Karpas-422 (cell line): ENCODE results near the gene SOX1. TPM values are rescaled to one million over a fixed set of nuclear protein-coding genes. Genes with fewer than 3 reads are reported as not detected.

ENCODE experiments used
- DNase-seq: peaks from one replicate; pipeline ENCODE4 v3.0.0-alpha.2; 2015
- H2AFZ ChIP-seq: fragments of 200-600 bp; sonication (generic); 2 replicates; pipeline ENCODE4 v1.6.1; 2014; ENCODE audit warnings: antibody characterized with exemption, low read length, mixed read lengths
- H3K27ac ChIP-seq: fragments of 200-600 bp; sonication (generic); 2 replicates; pipeline ENCODE4 v1.5.1; 2014; ENCODE audit warnings: mild to moderate bottlenecking, low read length, moderate library complexity
- H3K27me3 ChIP-seq: fragments of 200-600 bp; sonication (generic); 2 replicates; pipeline ENCODE4 v1.6.1; 2014; ENCODE audit warnings: low read length, mixed read lengths
- H3K36me3 ChIP-seq: fragments of 200-600 bp; sonication (generic); 2 replicates; pipeline ENCODE4 v1.6.1; 2014; ENCODE audit warnings: low read length, mixed read lengths; ENCODE audit not compliant: insufficient read depth
- H3K4me1 ChIP-seq: fragments of 200-600 bp; sonication (generic); 2 replicates; pipeline ENCODE4 v1.6.1; 2014; ENCODE audit warnings: mild to moderate bottlenecking, low read length, mixed read lengths
- H3K4me2 ChIP-seq: fragments of 200-600 bp; sonication (generic); 2 replicates; pipeline ENCODE4 v1.6.1; 2014; ENCODE audit warnings: low read length, low read depth, mild to moderate bottlenecking; ENCODE audit not compliant: poor library complexity, severe bottlenecking
- H3K4me3 ChIP-seq: fragments of 200-600 bp; sonication (generic); 2 replicates; pipeline ENCODE4 v1.5.1; 2014; ENCODE audit warnings: mild to moderate bottlenecking, antibody characterized with exemption, low read length, mixed read lengths
- H3K79me2 ChIP-seq: fragments of 200-600 bp; sonication (generic); 2 replicates; pipeline ENCODE4 v1.6.1; 2014; ENCODE audit warnings: mild to moderate bottlenecking, low read length, mixed read lengths
- H3K9ac ChIP-seq: fragments of 200-600 bp; sonication (generic); 2 replicates; pipeline ENCODE4 v1.6.0; 2014; ENCODE audit warnings: low read length
- H3K9me2 ChIP-seq: fragments of 200-600 bp; sonication (generic), shearing (Covaris generic); replicated peaks from 2 replicates; pipeline ENCODE4 v1.6.0; 2014; ENCODE audit warnings: mild to moderate bottlenecking, low read length, moderate library complexity; ENCODE audit not compliant: insufficient read depth
- H3K9me3 ChIP-seq: fragments of 300-700, 200-600 bp; sonication (generic); 2 replicates; pipeline ENCODE4 v1.6.1; 2014; ENCODE audit warnings: low read length, mixed read lengths
- H4K20me1 ChIP-seq: fragments of 200-600 bp; sonication (generic); 2 replicates; pipeline ENCODE4 v1.6.1; 2014; ENCODE audit warnings: mild to moderate bottlenecking, antibody characterized with exemption, low read length, low read depth; ENCODE audit not compliant: insufficient read depth
- total RNA-seq: library from RNA; depleted of rRNA; stranded (reverse); fragments of >200 nt; shearing (Covaris generic); gene quantifications from 2 replicates; pipeline ENCODE4 v1.2.3, GENCODE V29; 2014; ENCODE audit warnings: low replicate concordance; rRNA removed

Gene SOX1
- total RNA-seq, result not detected in 2 replicates

GRCh38 chr13:112067116-112067741 lies at the start of gene SOX1:
Gene SOX1 (plus strand): TSS chr13:112067149. CDS start chr13:112067659, 510 bp downstream.
- Histone ChIP-seq H3K9me3 (peaks cover 11% of the 10 kb centered on the region; the same call in 1 of the 2 replicates), H3K27ac (no peak within 1 kb of the TSS), H3K9ac (no peak within 1 kb of the TSS), H3K79me2 (no peaks in the 10 kb centered on the region), H3K4me3 (no peak within 1 kb of the TSS), H3K4me1 (no peaks in the 10 kb centered on the region), H2AFZ (no peak within 1 kb of the TSS), H4K20me1 (no peaks in the 10 kb centered on the region), H3K4me2 (no peak within 1 kb of the TSS), H3K36me3 (no peaks in the 10 kb centered on the region), H3K9me2 (no peaks in the 10 kb centered on the region), H3K27me3 (no peaks in the 10 kb centered on the region)
- no peak for DNase-seq

DNA sequence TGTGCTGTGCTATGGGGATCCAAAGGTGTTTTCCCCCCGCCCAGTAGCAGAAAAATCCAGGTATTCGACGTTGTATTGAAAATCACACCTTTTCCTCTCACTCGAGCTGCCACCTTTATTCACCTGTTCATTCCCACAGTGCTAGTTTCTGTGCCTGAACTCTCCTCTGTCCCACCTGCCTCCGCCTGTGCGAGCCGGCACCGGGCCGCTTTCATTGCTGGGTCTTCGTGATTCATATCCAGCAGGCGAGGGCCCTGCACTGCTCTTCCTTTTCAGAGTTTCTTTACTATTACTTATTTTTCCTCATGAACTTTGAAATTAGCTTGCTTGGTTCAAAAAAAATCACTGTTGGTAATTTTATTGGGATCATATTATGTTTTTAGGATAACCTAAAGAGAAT lies 42.4 kb upstream of the SOX1 start:
- no peak for DNase-seq
- H3K27me3 ChIP-seq, result no peaks in the 10 kb centered on the region
- no peaks in the 10 kb centered on the region for H3K79me2 ChIP-seq
- no peaks in the 10 kb centered on the region for H3K4me1 ChIP-seq
- no peaks in the 10 kb centered on the region for H4K20me1 ChIP-seq
- H2AFZ ChIP-seq, result no peak overlapping the region
- no peaks in the 10 kb centered on the region for H3K9me3 ChIP-seq
- no peaks in the 10 kb centered on the region for H3K9me2 ChIP-seq
- no peak overlapping the region for H3K9ac ChIP-seq
- no peak overlapping the region for H3K4me3 ChIP-seq
- H3K27ac ChIP-seq, result no peak overlapping the region
- no peak overlapping the region for H3K4me2 ChIP-seq
- H3K36me3 ChIP-seq, result no peaks in the 10 kb centered on the region

GRCh38 chr13:112027250-112027649 lies 39.7 kb upstream of the SOX1 start:
- no peak for DNase-seq
- no peak overlapping the region for H3K4me3 ChIP-seq
- H4K20me1 ChIP-seq, result no peaks in the 10 kb centered on the region
- no peak overlapping the region for H3K27ac ChIP-seq
- no peaks in the 10 kb centered on the region for H3K79me2 ChIP-seq
- no peaks in the 10 kb centered on the region for H3K4me1 ChIP-seq
- H3K9ac ChIP-seq, result no peak overlapping the region
- H3K36me3 ChIP-seq, result no peaks in the 10 kb centered on the region
- no peak overlapping the region for H2AFZ ChIP-seq
- H3K4me2 ChIP-seq, result no peak overlapping the region
- H3K9me2 ChIP-seq, result no peaks in the 10 kb centered on the region
- no peaks in the 10 kb centered on the region for H3K27me3 ChIP-seq
- no peaks in the 10 kb centered on the region for H3K9me3 ChIP-seq

GRCh38 chr13:112028481-112028880 lies 38.5 kb upstream of the SOX1 start:
- H3K27ac ChIP-seq, result no peak overlapping the region
- no peaks in the 10 kb centered on the region for H4K20me1 ChIP-seq
- no peak for DNase-seq
- H3K9me3 ChIP-seq, result no peaks in the 10 kb centered on the region
- H3K4me3 ChIP-seq, result no peak overlapping the region
- H3K36me3 ChIP-seq, result no peaks in the 10 kb centered on the region
- H3K27me3 ChIP-seq, result no peaks in the 10 kb centered on the region
- no peak overlapping the region for H2AFZ ChIP-seq
- H3K9me2 ChIP-seq, result no peaks in the 10 kb centered on the region
- H3K79me2 ChIP-seq, result no peaks in the 10 kb centered on the region
- H3K4me1 ChIP-seq, result no peaks in the 10 kb centered on the region
- H3K4me2 ChIP-seq, result no peak overlapping the region
- H3K9ac ChIP-seq, result no peak overlapping the region

DNA sequence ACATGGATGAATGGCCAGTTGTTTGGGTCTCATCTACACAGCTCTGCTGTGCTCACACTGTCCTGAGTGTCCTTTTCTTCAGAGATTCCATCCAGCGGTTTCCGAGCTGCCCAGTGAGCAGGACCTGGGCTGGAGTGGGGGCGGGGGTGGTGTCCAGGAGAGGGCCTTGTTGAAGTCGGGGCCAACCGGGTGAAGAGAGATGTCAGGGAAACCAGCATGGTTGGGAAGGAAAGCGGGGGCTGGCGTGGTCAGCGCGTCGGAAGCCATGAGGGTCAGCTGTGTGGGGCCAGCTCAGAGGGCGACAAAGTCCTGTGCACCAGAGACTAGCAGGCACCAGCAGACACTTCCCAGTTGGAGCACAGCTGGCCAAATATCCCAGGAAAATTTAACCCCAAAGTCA lies 37.8 kb upstream of the SOX1 start:
- no peak overlapping the region for H3K9ac ChIP-seq
- no peaks in the 10 kb centered on the region for H3K9me3 ChIP-seq
- no peaks in the 10 kb centered on the region for H3K4me1 ChIP-seq
- no peak for DNase-seq
- no peaks in the 10 kb centered on the region for H3K9me2 ChIP-seq
- no peaks in the 10 kb centered on the region for H4K20me1 ChIP-seq
- no peaks in the 10 kb centered on the region for H3K36me3 ChIP-seq
- H3K4me3 ChIP-seq, result no peak overlapping the region
- no peak overlapping the region for H3K4me2 ChIP-seq
- H3K27me3 ChIP-seq, result no peaks in the 10 kb centered on the region
- no peaks in the 10 kb centered on the region for H3K79me2 ChIP-seq
- no peak overlapping the region for H2AFZ ChIP-seq
- no peak overlapping the region for H3K27ac ChIP-seq

GRCh38 chr13:112032186-112032993 lies 34.6 kb upstream of the SOX1 start:
- Histone ChIP-seq H3K79me2 (no peaks in the 10 kb centered on the region), H3K36me3 (no peaks in the 10 kb centered on the region), H3K27ac (no peak overlapping the region), H3K9me3 (no peaks in the 10 kb centered on the region), H3K9ac (no peak overlapping the region), H3K4me1 (no peaks in the 10 kb centered on the region), H3K9me2 (no peaks in the 10 kb centered on the region), H3K4me2 (no peak overlapping the region), H3K27me3 (no peaks in the 10 kb centered on the region), H4K20me1 (no peaks in the 10 kb centered on the region), H2AFZ (no peak overlapping the region), H3K4me3 (no peak overlapping the region)
- no peak for DNase-seq

- no peak overlapping the region for H2AFZ ChIP-seq
- no peak overlapping the region for H3K27ac ChIP-seq
- H3K9ac ChIP-seq, result no peak overlapping the region
- H4K20me1 ChIP-seq, result no peaks in the 10 kb centered on the region
- H3K9me3 ChIP-seq, result no peaks in the 10 kb centered on the region
- no peak overlapping the region for H3K4me3 ChIP-seq
- no peaks in the 10 kb centered on the region for H3K9me2 ChIP-seq
- no peaks in the 10 kb centered on the region for H3K79me2 ChIP-seq
- no peak overlapping the region for H3K4me2 ChIP-seq
- no peaks in the 10 kb centered on the region for H3K36me3 ChIP-seq
- no peaks in the 10 kb centered on the region for H3K27me3 ChIP-seq
- no peak for DNase-seq
- no peaks in the 10 kb centered on the region for H3K4me1 ChIP-seq
These were observed 32.7 kb upstream of the SOX1 start for GRCh38 chr13:112034231-112034630.

GRCh38 chr13:112034846-112035245 lies 32.1 kb upstream of the SOX1 start:
- Histone ChIP-seq H3K4me2 (no peak overlapping the region), H3K4me1 (no peaks in the 10 kb centered on the region), H3K9me2 (no peaks in the 10 kb centered on the region), H2AFZ (no peak overlapping the region), H3K27ac (no peak overlapping the region), H4K20me1 (no peaks in the 10 kb centered on the region), H3K27me3 (no peaks in the 10 kb centered on the region), H3K36me3 (no peaks in the 10 kb centered on the region), H3K4me3 (no peak overlapping the region), H3K79me2 (no peaks in the 10 kb centered on the region), H3K9ac (no peak overlapping the region), H3K9me3 (no peaks in the 10 kb centered on the region)
- no peak for DNase-seq
